Heart right ventricle (tissue), 16 donors: ENCODE data around the gene ZNF423. TPM values are rescaled to one million over a fixed set of nuclear protein-coding genes. Genes with fewer than 3 reads are reported as not detected.

Experiments used
- ATAC-seq, 8 donors: fragments of 200-7000 bp; cut with Tn5 transposase; one replicate each; pipeline ENCODE4 v1.9.1; 2020; ENCODE audit warnings: mild to moderate bottlenecking in 8 of 8, moderate library complexity in 8 of 8, moderate number of reproducible peaks in 1 of 8
- DNase-seq, 2 donors: peaks; one replicate each; pipeline ENCODE4 v3.0.0-alpha.2; 2020
- H3K27ac ChIP-seq, 10 donors: fragments of 200-600 bp; sonication (generic) in 2 of 10; one replicate each; pipeline versions ENCODE4 v1.5.0 to v1.8.0; 2020 to 2022; ENCODE audit warnings: mild to moderate bottlenecking in 3 of 10
- H3K27me3 ChIP-seq, 7 donors: fragments of 200-600 bp; one replicate each; pipeline ENCODE4 v1.8.0; 2021 to 2022; ENCODE audit warnings: mild to moderate bottlenecking in 2 of 7
- H3K36me3 ChIP-seq, 9 donors: fragments of 200-600 bp; sonication (generic) in 1 of 9; one replicate each; pipeline versions ENCODE4 v1.5.0 to v1.8.0; 2020 to 2022; ENCODE audit warnings: mild to moderate bottlenecking in 2 of 9
- H3K4me1 ChIP-seq, 9 donors: fragments of 200-600 bp; sonication (generic) in 1 of 9; one replicate each; pipeline versions ENCODE4 v1.5.0 to v1.8.0; 2020 to 2022; ENCODE audit warnings: mild to moderate bottlenecking in 4 of 9
- H3K4me3 ChIP-seq, 10 donors: fragments of 200-600 bp; sonication (generic) in 2 of 10; one replicate each; pipeline versions ENCODE4 v1.5.0 to v1.8.0; 2020 to 2022; ENCODE audit warnings: mild to moderate bottlenecking in 7 of 10, moderate library complexity in 2 of 10
- H3K9me3 ChIP-seq, 11 donors: fragments of 200-600 bp in 10 of 11; sonication (generic) in 2 of 11; one replicate each; pipeline versions ENCODE4 v1.5.0 to v1.8.0; 2013 to 2022; ENCODE audit warnings: mild to moderate bottlenecking in 2 of 11, control low read depth in 1 of 11, moderate library complexity in 1 of 11
- CTCF ChIP-seq, 9 donors: fragments of 200-600 bp; sonication (generic) in 2 of 9; IDR thresholded peaks; one replicate each; pipeline versions ENCODE4 v1.5.0 to v1.8.0; 2021 to 2022; ENCODE audit warnings: antibody characterized with exemption in 9 of 9, mild to moderate bottlenecking in 5 of 9, moderate library complexity in 1 of 9
- WGBS, 2 donors: extraction: QIAGEN DNeasy Blood & Tissue Kit; methylation state at CpG; one replicate each; pipeline ENCODE4 v1.1.7; 2013; ENCODE audit warnings: inconsistent platforms in 1 of 2; 5-methylcytosine and 5-hydroxymethylcytosine counted together
- intact Hi-C, 10 donors: fragments of 100-400 bp; cut with DNase I; formaldehyde crosslinking; loops; one replicate each; pipeline versions ENCODE4 v1.11.1 to v1.14.2; 2022
- polyA plus RNA-seq, 2 donors: library from polyadenylated mRNA; stranded (reverse); fragments of 200-250 nt; gene quantifications; one replicate each; pipeline ENCODE4 v1.2.3, GENCODE V29; 2013
- total RNA-seq, 10 donors: library from RNA; stranded (reverse); fragmentation: NEBNext Ultra II Directional in 3 of 10; extraction: Animal tissue kit (Norgen Biotek cat#: 25700) in 3 of 10; gene quantifications; one replicate each; pipeline versions ENCODE4 v1.2.1 to v1.2.4, GENCODE V29; 2021 to 2023
- donor health status: Arrhythmogenic right ventricular cardiomyopathy.
- donor health status: ischemic (EF 13 %, LVEDD 7.1; RV severe dilation, severe dysfunction).
- donor health status: healthy with polysubstance abuse.
- donor health status: DM: no; HTN: yes; CAD: no.
- donor health status: DM: no; HTN: no; CAD: no.
- donor health status: ischemic (EF 25% LVEDD 6.9; RV normal size, moderate dysfunction).
- donor health status: ischemic (EF 25% LVEDD 5.7; RV mildly dilated, moderate dysfunction).
- donor health status: healthy.
- donor health status: DM: yes; HTN: yes; CAD: no.
- donor health status: Ischemic cardiomyopathy.
- donor health status: ischemic (EF 35%, LVEDD 5.7; RV mildly dilated, moderate dysfunction).
- donor health status: nonischemic (EF 11% LVEDD 7.7; RV severe dilation, severe dysfunction).
- donor health status: DM: yes; HTN: yes; CAD: no.
- donor health status: PGD.
- donor health status: ischemic (EF 29% LVEDD 5.4; RV normal size, mild dysfunction).
- donor health status: nonischemic (EF 23%, LVEDD 6.1; RV moderate dilation, normal function).

ZNF423 gene
- total and polyA plus RNA-seq, 12 donors: 2.6 to 10.6 (median 7.0) TPM

- DNase-seq (no peak), ATAC-seq (no peak)
- Histone ChIP-seq H3K4me1 (peaks cover 0 to 29% (median 8%) of the 10 kb centered on the region in 9 donors), H3K27me3 (peaks cover 0 to 12% (median 0%) of the 10 kb centered on the region in 7 donors), H3K4me3 (no peak overlapping the region), H3K36me3 (no peaks in the 10 kb centered on the region), H3K9me3 (no peaks in the 10 kb centered on the region), H3K27ac (no peak overlapping the region)
- WGBS, 2 donors: 92% methylated on average over 14 of the region's 14 CpGs
- no peak for TF ChIP-seq CTCF (IDR thresholded peaks at IDR 0.05)
- intact Hi-C loops: no loop called here
Observed at GRCh38 chr16:49529411-49530045, 326.4 kb downstream of the ZNF423 start.

- Histone ChIP-seq H3K4me3 (peak overlapping the region in 9 of 10 donors; percentile 6 to 55 (median 45)), H3K27ac (peak overlapping the region in 4 of 10 donors; percentile 31 to 60 (median 42)), H3K36me3 (peaks cover 0 to 3% (median 0%) of the 10 kb centered on the region in 9 donors), H3K27me3 (peaks cover 0 to 12% (median 0%) of the 10 kb centered on the region in 7 donors), H3K4me1 (peaks cover 0 to 30% (median 8%) of the 10 kb centered on the region in 9 donors), H3K9me3 (no peaks in the 10 kb centered on the region)
- 53 to 61% methylated on average over 13 of the region's 13 CpGs for WGBS, 2 donors
- no peak for TF ChIP-seq CTCF (IDR thresholded peaks at IDR 0.05)
- no peak for DNase-seq
- intact Hi-C loops: no loop called here
- peak in 1 of 8 donors; percentile 19 for ATAC-seq
Observed at GRCh38 chr16:49528866-49529288, 327.0 kb downstream of the ZNF423 start.

- TF ChIP-seq CTCF (IDR thresholded peaks at IDR 0.05): no peak
- ATAC-seq (peak in 6 of 8 donors; percentile 37 to 58 (median 42)), DNase-seq (no peak)
- H3K27me3 ChIP-seq: peaks cover 0 to 12% (median 0%) of the 10 kb centered on the region in 7 donors
- intact Hi-C loops: no loop called here
- 25 to 34% methylated on average over 23 of the region's 23 CpGs for WGBS, 2 donors
- H3K4me3 ChIP-seq: peak overlapping the region in 9 of 10 donors; percentile 6 to 55 (median 45)
- peaks cover 0 to 30% (median 8%) of the 10 kb centered on the region in 9 donors for H3K4me1 ChIP-seq
- peak overlapping the region in 4 of 10 donors; percentile 31 to 60 (median 42) for H3K27ac ChIP-seq
- peaks cover 0 to 9% (median 0%) of the 10 kb centered on the region in 9 donors for H3K36me3 ChIP-seq
- H3K9me3 ChIP-seq: no peaks in the 10 kb centered on the region
Observed at GRCh38 chr16:49528060-49528865, 327.6 kb downstream of the ZNF423 start.

GRCh38 chr16:49527611-49528010, 328.3 kb downstream of the ZNF423 start:
- peak in 1 of 8 donors; percentile 8 for ATAC-seq
- DNase-seq: no peak
- peak overlapping the region in 7 of 10 donors; percentile 28 to 55 (median 47) for H3K4me3 ChIP-seq
- no peaks in the 10 kb centered on the region for H3K9me3 ChIP-seq
- peak in 1 of 9 donors; percentile 10 for TF ChIP-seq CTCF (IDR thresholded peaks at IDR 0.05)
- peak overlapping the region in 1 of 10 donors; percentile 60 for H3K27ac ChIP-seq
- peaks cover 0 to 16% (median 0%) of the 10 kb centered on the region in 9 donors for H3K36me3 ChIP-seq
- WGBS, 2 donors: 85 to 92% methylated on average over 7 of the region's 7 CpGs
- H3K27me3 ChIP-seq: peaks cover 0 to 12% (median 0%) of the 10 kb centered on the region in 7 donors
- intact Hi-C loops: no loop called here
- H3K4me1 ChIP-seq: peaks cover 0 to 24% (median 8%) of the 10 kb centered on the region in 9 donors
